Right lobe of liver (tissue), 6 donors: ENCODE data around the gene BMERB1. TPM values are rescaled to one million over a fixed set of nuclear protein-coding genes. Genes with fewer than 3 reads are reported as not detected.

Experiments used
- ATAC-seq, 4 donors: fragments of 200-7000 bp; cut with Tn5 transposase; one replicate each; pipeline ENCODE4 v1.9.1; 2020; ENCODE audit warnings: mild to moderate bottlenecking in 4 of 4, moderate library complexity in 4 of 4
- DNase-seq, 3 donors: peaks; one replicate each; pipeline ENCODE4 v3.0.0-alpha.2; 2020
- H3K27ac ChIP-seq, 3 donors: fragments of 200-600 bp; one replicate each; pipeline ENCODE4 v1.8.0; 2022
- H3K27me3 ChIP-seq, 2 donors: fragments of 200-600 bp; one replicate each; pipeline ENCODE4 v1.8.0; 2022
- H3K36me3 ChIP-seq, 4 donors: fragments of 200-600 bp; sonication (generic) in 1 of 4; one replicate each; pipeline versions ENCODE4 v1.5.1 to v1.8.0; 2017 to 2022; ENCODE audit warnings: control low read depth in 1 of 4
- H3K4me1 ChIP-seq, 4 donors: fragments of 200-600 bp; sonication (generic) in 1 of 4; one replicate each; pipeline versions ENCODE4 v1.5.1 to v1.8.0; 2017 to 2022; ENCODE audit warnings: control low read depth in 1 of 4
- H3K4me3 ChIP-seq, 3 donors: fragments of 200-600 bp; one replicate each; pipeline ENCODE4 v1.8.0; 2022
- H3K9me3 ChIP-seq, 4 donors: fragments of 200-600 bp; sonication (generic) in 1 of 4; one replicate each; pipeline versions ENCODE4 v1.5.1 to v1.8.0; 2017 to 2022; ENCODE audit warnings: control low read depth in 1 of 4
- POLR2A ChIP-seq: fragments of 450-650 bp; IDR thresholded peaks from one replicate; pipeline ENCODE4 v1.6.1; 2017; ENCODE audit warnings: antibody characterized with exemption, mild to moderate bottlenecking
- WGBS: methylation state at CpG from one replicate; pipeline ENCODE4 v1.1.6; 2018; ENCODE audit warnings: low coverage, low lambda C conversion rate; ENCODE audit not compliant: insufficient coverage; ENCODE audit errors: missing lambda C conversion rate; 5-methylcytosine and 5-hydroxymethylcytosine counted together
- intact Hi-C, 2 donors: fragments of 100-400 bp; cut with DNase I; formaldehyde crosslinking; loops; one replicate each; pipeline versions ENCODE4 v1.11.2 to v1.14.1; 2022
- total RNA-seq, 6 experiments: library from RNA; depleted of rRNA in 2 of 6; stranded (reverse); fragments of >200 nt in 2 of 6; fragmentation: NEBNext Ultra II Directional in 3 of 6; extraction: Animal tissue kit (Norgen Biotek cat#: 25700) in 3 of 6; gene quantifications; one replicate each; pipeline versions ENCODE4 v1.1.0 to v1.2.4, GENCODE V29; 2016 to 2023
- TF ChIP-seq, protein P1 (sequence below), 4 donors: fragments of 200-600 bp in 3 of 4; fragments of 450-650 bp in 1 of 4; IDR thresholded peaks; one replicate each; pipeline versions ENCODE4 v1.5.1 to v1.8.0; 2016 to 2022; ENCODE audit warnings: antibody characterized with exemption in 4 of 4, mild to moderate bottlenecking in 2 of 4
- donor health status: DM: no; HTN: yes; CAD: no.
- donor health status: DM: no; HTN: no; CAD: no.
- donor health status: DM: no; HTN: no; CAD: no.
- donor health status: DM: no; HTN: yes; CAD: no.
- donor health status: DM: no; HTN: yes; CAD: no.

Gene BMERB1
- total RNA-seq, 6 experiments from 2014 or later = 7.0 to 24.0 (median 10.5) TPM

DNA sequence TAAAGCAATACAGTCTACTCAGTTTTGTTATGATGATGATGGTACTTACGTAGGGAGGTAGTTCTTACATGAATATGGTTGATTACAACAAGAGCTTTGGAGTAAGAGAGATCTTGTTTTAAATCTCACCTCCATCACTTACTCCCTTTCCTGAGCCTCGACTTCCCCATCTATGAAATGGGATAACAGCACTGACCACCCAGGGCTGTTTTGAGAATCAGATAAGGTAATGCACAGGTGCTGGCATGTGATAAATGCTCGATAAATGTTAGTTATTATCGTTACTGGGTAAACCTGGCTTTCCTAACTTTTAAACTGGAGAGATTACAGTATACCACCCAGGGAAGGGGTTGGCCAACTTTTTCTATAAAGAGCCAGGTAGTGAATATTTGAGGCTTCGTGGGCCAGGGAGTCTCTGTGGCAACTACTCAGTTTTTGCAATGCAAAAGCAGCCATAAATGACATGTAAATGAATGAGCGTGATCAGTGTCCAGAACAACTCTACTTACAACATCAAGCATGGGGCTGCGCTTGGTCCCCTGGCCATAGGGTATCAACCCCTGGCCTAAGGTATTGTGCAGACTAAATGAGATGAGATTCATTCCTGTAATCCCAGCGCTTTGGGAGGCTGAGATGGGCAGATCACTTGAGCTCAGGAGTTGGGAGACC, 73.7 kb downstream of the BMERB1 start:
- DNase-seq = no peak
- H3K4me3 ChIP-seq = no peak overlapping the region
- intact Hi-C loops = no loop called here
- H3K4me1 ChIP-seq = no peaks in the 10 kb centered on the region
- TF ChIP-seq, protein P1, sequence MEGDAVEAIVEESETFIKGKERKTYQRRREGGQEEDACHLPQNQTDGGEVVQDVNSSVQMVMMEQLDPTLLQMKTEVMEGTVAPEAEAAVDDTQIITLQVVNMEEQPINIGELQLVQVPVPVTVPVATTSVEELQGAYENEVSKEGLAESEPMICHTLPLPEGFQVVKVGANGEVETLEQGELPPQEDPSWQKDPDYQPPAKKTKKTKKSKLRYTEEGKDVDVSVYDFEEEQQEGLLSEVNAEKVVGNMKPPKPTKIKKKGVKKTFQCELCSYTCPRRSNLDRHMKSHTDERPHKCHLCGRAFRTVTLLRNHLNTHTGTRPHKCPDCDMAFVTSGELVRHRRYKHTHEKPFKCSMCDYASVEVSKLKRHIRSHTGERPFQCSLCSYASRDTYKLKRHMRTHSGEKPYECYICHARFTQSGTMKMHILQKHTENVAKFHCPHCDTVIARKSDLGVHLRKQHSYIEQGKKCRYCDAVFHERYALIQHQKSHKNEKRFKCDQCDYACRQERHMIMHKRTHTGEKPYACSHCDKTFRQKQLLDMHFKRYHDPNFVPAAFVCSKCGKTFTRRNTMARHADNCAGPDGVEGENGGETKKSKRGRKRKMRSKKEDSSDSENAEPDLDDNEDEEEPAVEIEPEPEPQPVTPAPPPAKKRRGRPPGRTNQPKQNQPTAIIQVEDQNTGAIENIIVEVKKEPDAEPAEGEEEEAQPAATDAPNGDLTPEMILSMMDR (IDR thresholded peaks at IDR 0.05) = no peak
- TF ChIP-seq POLR2A = no peak
- H3K36me3 ChIP-seq = no peaks in the 10 kb centered on the region
- H3K27ac ChIP-seq = no peak overlapping the region
- H3K9me3 ChIP-seq = no peaks in the 10 kb centered on the region
- no peak for ATAC-seq
- 92% methylated on average over 7 of the region's 8 CpGs for WGBS
- H3K27me3 ChIP-seq = no peaks in the 10 kb centered on the region

DNA sequence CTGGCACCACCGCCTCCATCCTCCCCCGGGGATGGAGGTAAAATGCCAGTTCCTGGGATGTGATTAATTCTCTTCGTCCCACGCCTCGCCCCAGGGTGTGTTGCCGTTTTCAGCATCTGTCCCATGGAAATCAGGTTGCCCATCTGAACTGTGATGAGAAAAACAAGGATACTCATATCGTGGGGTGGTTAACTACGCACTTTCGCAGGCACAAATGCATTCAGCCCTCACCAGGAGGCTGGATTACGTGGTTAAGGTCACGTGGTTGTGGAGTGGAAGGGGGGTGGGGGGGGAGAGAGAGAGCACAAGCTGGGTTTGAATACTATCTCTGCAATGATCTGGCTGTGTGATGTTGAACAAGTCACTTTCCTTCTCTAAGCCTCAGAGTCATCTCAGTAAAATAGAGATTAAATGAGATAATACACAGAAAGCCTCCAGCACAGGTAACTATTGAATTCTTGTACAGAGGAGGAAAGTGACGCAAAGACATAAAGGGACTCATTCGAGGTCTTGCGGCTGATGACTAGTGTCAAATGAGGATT, 74.7 kb downstream of the BMERB1 start:
- DNase-seq = no peak
- H3K4me1 ChIP-seq = no peaks in the 10 kb centered on the region
- H3K27ac ChIP-seq = no peak overlapping the region
- no peak overlapping the region for H3K4me3 ChIP-seq
- H3K9me3 ChIP-seq = no peaks in the 10 kb centered on the region
- no peak for ATAC-seq
- no peak for TF ChIP-seq POLR2A
- TF ChIP-seq, protein P1 (IDR thresholded peaks at IDR 0.05) = no peak
- H3K27me3 ChIP-seq = no peaks in the 10 kb centered on the region
- 87% methylated on average over 14 of the region's 14 CpGs for WGBS
- intact Hi-C loops = no loop called here
- no peaks in the 10 kb centered on the region for H3K36me3 ChIP-seq

DNA sequence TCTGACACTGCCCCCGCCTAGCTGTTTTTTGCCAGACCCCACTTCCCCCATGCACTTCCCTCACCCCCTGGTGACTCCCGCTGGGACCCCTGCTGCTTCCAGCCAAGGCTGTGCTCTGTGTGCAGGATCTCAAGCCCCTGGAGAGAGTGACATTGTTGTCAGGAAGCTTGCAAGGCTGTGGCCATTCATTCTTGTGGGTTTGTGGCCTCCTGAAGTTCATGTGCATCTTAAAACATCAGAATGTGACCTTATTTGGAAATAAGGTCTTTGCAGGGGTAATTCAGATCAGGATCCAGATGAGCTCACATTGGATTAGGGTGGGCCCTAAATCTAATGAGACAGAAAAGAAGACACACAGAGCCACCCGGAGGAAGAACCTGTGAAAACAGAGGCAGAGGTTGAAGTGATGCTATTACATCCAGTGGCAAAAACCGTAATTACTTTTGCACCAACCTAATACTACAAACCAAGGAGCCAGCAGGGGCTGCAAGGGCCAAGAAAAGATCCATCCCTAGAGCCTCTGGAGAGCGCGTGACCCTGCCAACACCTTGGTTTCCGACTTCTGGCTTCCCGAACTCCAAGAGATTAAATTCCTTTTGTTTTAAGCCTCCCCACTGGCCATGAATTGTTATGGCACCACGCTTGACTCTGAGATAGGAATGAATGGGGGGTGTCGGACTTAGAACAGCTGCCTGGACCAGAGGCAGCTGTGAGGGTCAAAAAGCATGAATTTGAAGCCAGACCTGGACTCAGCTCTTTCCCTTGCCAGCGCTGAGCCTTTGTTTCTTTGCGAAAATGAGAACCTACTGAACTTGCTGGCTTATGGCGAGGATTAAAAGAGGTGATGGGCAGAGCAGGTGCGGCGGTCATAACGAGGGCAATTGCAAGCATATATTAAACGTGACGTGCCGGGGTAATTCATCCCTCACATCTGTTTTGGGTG, 75.5 kb downstream of the BMERB1 start:
- no peak for TF ChIP-seq POLR2A
- Histone ChIP-seq H3K36me3 (no peaks in the 10 kb centered on the region), H3K27ac (no peak overlapping the region), H3K9me3 (no peaks in the 10 kb centered on the region), H3K4me1 (no peaks in the 10 kb centered on the region), H3K27me3 (no peaks in the 10 kb centered on the region), H3K4me3 (no peak overlapping the region)
- ATAC-seq (no peak), DNase-seq (no peak)
- 84% methylated on average over 16 of the region's 19 CpGs for WGBS
- intact Hi-C loops = no loop called here

DNA sequence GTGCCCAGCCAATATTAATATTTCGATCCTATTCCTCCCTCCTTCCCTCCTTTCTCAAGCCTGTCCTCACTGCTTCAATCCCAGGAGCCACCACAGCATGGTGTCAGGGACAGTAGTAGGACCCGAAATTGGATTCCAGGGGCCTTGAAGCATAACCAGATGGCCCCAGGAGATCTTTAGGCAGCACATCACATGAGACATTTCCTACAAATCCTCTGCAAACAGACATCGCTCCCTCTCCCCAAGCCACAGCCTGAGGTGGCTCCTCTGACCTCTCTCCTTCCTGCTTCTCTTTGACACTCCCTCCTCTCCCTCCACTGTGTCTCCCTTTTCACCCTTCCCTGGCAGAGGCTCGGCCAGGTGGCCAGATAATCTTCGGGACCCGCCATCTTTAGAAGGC, 76.6 kb downstream of the BMERB1 start:
- DNase-seq = no peak
- no peaks in the 10 kb centered on the region for H3K27me3 ChIP-seq
- H3K27ac ChIP-seq = no peak overlapping the region
- ATAC-seq = no peak
- H3K4me3 ChIP-seq = no peak overlapping the region
- H3K9me3 ChIP-seq = no peaks in the 10 kb centered on the region
- no peaks in the 10 kb centered on the region for H3K4me1 ChIP-seq
- TF ChIP-seq, protein P1 (IDR thresholded peaks at IDR 0.05) = no peak
- no peak for TF ChIP-seq POLR2A
- WGBS = 77% methylated on average over 6 of the region's 6 CpGs
- H3K36me3 ChIP-seq = no peaks in the 10 kb centered on the region
- intact Hi-C loops = no loop called here
